ENCODE results near the gene ZNF319.

DNA sequence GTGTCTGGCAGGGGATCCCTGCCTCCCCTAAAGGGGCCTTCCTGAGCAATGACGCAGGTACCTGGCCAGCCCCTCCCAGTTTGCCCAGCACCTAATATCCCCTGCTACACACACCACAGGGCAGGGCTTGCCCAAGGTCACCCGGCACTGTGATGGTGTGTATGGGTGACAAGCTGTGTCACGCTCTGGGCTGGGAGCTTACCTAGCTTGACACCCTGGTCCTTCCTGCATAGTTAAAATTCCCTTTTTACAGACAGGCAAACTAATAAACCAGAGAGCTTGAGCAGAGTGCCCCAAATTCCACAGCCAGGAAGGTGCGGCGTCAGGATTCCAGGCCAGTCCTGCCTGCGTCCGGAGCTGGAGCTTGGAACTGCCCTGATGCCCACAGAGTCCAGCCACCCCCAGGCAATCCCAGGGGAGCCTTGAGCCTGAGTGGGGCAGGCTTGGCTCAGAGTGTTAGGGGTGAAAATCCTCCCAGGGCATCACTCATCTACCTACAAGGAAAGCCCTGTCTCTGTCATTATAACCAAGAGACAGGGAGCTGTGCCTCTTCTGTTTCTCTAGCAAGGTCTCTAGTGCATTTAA, 43.2 kb upstream of the ZNF319 start:
- TF ChIP-seq, protein P1, sequence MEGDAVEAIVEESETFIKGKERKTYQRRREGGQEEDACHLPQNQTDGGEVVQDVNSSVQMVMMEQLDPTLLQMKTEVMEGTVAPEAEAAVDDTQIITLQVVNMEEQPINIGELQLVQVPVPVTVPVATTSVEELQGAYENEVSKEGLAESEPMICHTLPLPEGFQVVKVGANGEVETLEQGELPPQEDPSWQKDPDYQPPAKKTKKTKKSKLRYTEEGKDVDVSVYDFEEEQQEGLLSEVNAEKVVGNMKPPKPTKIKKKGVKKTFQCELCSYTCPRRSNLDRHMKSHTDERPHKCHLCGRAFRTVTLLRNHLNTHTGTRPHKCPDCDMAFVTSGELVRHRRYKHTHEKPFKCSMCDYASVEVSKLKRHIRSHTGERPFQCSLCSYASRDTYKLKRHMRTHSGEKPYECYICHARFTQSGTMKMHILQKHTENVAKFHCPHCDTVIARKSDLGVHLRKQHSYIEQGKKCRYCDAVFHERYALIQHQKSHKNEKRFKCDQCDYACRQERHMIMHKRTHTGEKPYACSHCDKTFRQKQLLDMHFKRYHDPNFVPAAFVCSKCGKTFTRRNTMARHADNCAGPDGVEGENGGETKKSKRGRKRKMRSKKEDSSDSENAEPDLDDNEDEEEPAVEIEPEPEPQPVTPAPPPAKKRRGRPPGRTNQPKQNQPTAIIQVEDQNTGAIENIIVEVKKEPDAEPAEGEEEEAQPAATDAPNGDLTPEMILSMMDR (conservative IDR thresholded peaks at IDR 0.05), result no peak
- TF ChIP-seq ZFX (IDR thresholded peaks at IDR 0.05), result no peak
